HEK293 (cell line): ENCODE measurements around the gene PLEKHH2.

Experiments
- CTCF ChIA-PET: fragments of 350-600 bp; formaldehyde crosslinking; extraction: SDS; loops from one replicate; lab custom pipeline; 2021; ENCODE audit warnings: antibody characterized with exemption; lab: Yijun Ruan, JAX
- POLR2A ChIA-PET: fragments of 300-600 bp; formaldehyde crosslinking; extraction: SDS; loops from one replicate; lab custom pipeline; 2020; ENCODE audit warnings: antibody characterized with exemption, inconsistent platforms; lab: Yijun Ruan, JAX
- H3K27ac ChIP-seq: fragments of 200-500 bp; sonication (Bioruptor generic); 2 replicates; pipeline ENCODE4 v1.5.1; 2014; ENCODE audit warnings: low read depth, low read length, control low read depth, inconsistent platforms; ENCODE audit errors: extremely low read depth
- H3K36me3 ChIP-seq, 2 experiments: fragments of 200-500 bp in 1 of 2; sonication (Bioruptor generic) in 1 of 2; 1 replicate in 1 of 2; 2 replicates in 1 of 2; pipeline ENCODE4 v1.5.1; 2014 to 2017; ENCODE audit warnings: inconsistent platforms in 2 of 2, low read length in 2 of 2; ENCODE audit not compliant: control insufficient read depth in 2 of 2, insufficient read depth in 1 of 2
- H3K4me1 ChIP-seq: fragments of 200-500 bp; sonication (Bioruptor generic); 2 replicates; pipeline ENCODE4 v1.5.1; 2014; ENCODE audit warnings: mild to moderate bottlenecking, low read length, inconsistent platforms; ENCODE audit not compliant: control insufficient read depth, insufficient read depth
- H3K4me3 ChIP-seq: 2 replicates; pipeline ENCODE4 v1.5.1; 2011; ENCODE audit warnings: low read depth, mild to moderate bottlenecking, control low read depth, low read length, moderate library complexity
- H3K9me3 ChIP-seq: fragments of 200-500 bp; sonication (Bioruptor generic); 2 replicates; pipeline ENCODE4 v1.5.1; 2014; ENCODE audit warnings: low read depth, low read length, inconsistent platforms; ENCODE audit not compliant: control insufficient read depth, insufficient read depth
- GLIS1 ChIP-seq: fragments of 450-650 bp; formaldehyde crosslinking; IDR thresholded peaks from 2 replicates; pipeline ENCODE4 v1.5.1; 2016; ENCODE audit warnings: missing biosample characterization, missing genetic modification characterization
- OVOL3 ChIP-seq: fragments of 450-650 bp; formaldehyde crosslinking; IDR thresholded peaks from 2 replicates; pipeline ENCODE4 v1.5.1; 2016; ENCODE audit warnings: missing biosample characterization, missing genetic modification characterization
- ZBTB20 ChIP-seq: fragments of 450-650 bp; formaldehyde crosslinking; IDR thresholded peaks from 2 replicates; pipeline ENCODE4 v1.5.1; 2016; ENCODE audit warnings: missing biosample characterization, missing genetic modification characterization
- ZBTB49 ChIP-seq: fragments of 450-650 bp; formaldehyde crosslinking; IDR thresholded peaks from 2 replicates; pipeline ENCODE4 v1.5.1; 2016; ENCODE audit warnings: missing biosample characterization, missing genetic modification characterization, low read depth
- ZNF132 ChIP-seq: fragments of 450-650 bp; formaldehyde crosslinking; IDR thresholded peaks from 2 replicates; pipeline ENCODE4 v1.5.1; 2017; ENCODE audit warnings: missing biosample characterization, missing genetic modification characterization, borderline replicate concordance
- ZNF148 ChIP-seq: fragments of 450-650 bp; formaldehyde crosslinking; IDR thresholded peaks from 2 replicates; pipeline ENCODE4 v1.5.0; 2017; ENCODE audit warnings: missing biosample characterization, missing genetic modification characterization, borderline replicate concordance
- ZNF157 ChIP-seq: fragments of 450-650 bp; formaldehyde crosslinking; IDR thresholded peaks from 2 replicates; pipeline ENCODE4 v1.5.1; 2016; ENCODE audit warnings: missing biosample characterization, missing genetic modification characterization
- ZNF169 ChIP-seq: fragments of 450-650 bp; formaldehyde crosslinking; IDR thresholded peaks from 2 replicates; pipeline ENCODE4 v1.5.1; 2016; ENCODE audit warnings: missing biosample characterization, missing genetic modification characterization
- ZNF621 ChIP-seq: fragments of 450-650 bp; formaldehyde crosslinking; IDR thresholded peaks from 2 replicates; pipeline ENCODE4 v1.5.1; 2017; ENCODE audit warnings: missing biosample characterization, missing genetic modification characterization
- ZNF704 ChIP-seq: fragments of 450-650 bp; formaldehyde crosslinking; IDR thresholded peaks from 2 replicates; pipeline ENCODE4 v1.5.1; 2016; ENCODE audit warnings: missing biosample characterization, missing genetic modification characterization
- ZNF830 ChIP-seq: fragments of 450-650 bp; IDR thresholded peaks from 2 replicates; pipeline ENCODE4 v1.5.0; 2018; ENCODE audit warnings: missing biosample characterization, missing genetic modification characterization, low read depth, mild to moderate bottlenecking, moderate library complexity
- TF ChIP-seq, protein P1 (sequence below): fragments of 450-650 bp; formaldehyde crosslinking; IDR thresholded peaks from 2 replicates; pipeline ENCODE4 v1.5.1; 2017; ENCODE audit warnings: missing biosample characterization, missing genetic modification characterization
- TF ChIP-seq, protein P2 (sequence below): fragments of 450-650 bp; formaldehyde crosslinking; conservative IDR thresholded peaks from 2 replicates; pipeline ENCODE4 v1.5.1; 2016; ENCODE audit warnings: low read depth, missing biosample characterization, missing genetic modification characterization

The PLEKHH2 gene

DNA sequence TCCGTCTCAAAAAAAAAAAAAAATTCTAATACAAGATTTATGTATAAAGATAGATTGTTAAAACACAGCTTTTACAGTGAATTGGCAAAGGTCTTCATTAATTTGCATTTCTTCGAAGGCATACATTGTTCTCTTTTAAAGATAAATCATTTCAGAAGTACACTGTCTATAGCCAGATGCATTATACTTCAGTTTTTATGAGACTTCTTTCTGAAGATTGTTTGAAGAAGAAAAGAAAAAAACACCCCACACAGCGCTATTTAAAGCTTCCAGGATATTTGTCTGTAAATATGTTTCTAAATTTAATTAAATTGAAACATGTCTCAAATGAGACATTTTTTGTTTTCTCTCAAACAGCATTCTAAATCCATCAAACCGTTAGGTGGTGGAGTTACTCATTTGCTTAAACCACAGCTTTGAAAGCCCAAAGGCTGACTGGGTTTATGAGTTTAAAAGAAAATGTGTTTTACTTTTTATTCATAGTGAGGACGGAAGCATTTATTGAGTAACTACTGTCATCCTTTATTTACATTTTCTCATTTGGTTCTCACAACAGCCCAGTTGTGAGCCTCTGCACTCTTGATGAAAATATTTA is 81.6 kb downstream of the PLEKHH2 start:
- no peak for TF ChIP-seq ZNF621 (tag by site-specific recombination)
- TF ChIP-seq OVOL3 (tag by site-specific recombination): no peak
- no peak for TF ChIP-seq ZNF132 (tag by site-specific recombination)
- TF ChIP-seq ZNF148 (tag by site-specific recombination): no peak
- TF ChIP-seq ZNF169 (tag by site-specific recombination): no peak
- TF ChIP-seq ZBTB20 (tag by site-specific recombination): no peak
- no peak for TF ChIP-seq ZNF830
- no peak for TF ChIP-seq ZNF704 (tag by site-specific recombination)
- TF ChIP-seq ZBTB49 (tag by site-specific recombination): no peak
- TF ChIP-seq GLIS1 (tag by site-specific recombination): no peak
- TF ChIP-seq, protein P1, sequence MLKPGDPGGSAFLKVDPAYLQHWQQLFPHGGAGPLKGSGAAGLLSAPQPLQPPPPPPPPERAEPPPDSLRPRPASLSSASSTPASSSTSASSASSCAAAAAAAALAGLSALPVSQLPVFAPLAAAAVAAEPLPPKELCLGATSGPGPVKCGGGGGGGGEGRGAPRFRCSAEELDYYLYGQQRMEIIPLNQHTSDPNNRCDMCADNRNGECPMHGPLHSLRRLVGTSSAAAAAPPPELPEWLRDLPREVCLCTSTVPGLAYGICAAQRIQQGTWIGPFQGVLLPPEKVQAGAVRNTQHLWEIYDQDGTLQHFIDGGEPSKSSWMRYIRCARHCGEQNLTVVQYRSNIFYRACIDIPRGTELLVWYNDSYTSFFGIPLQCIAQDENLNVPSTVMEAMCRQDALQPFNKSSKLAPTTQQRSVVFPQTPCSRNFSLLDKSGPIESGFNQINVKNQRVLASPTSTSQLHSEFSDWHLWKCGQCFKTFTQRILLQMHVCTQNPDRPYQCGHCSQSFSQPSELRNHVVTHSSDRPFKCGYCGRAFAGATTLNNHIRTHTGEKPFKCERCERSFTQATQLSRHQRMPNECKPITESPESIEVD: no peak
- no peak for TF ChIP-seq ZNF157 (tag by site-specific recombination)
- TF ChIP-seq, protein P2, sequence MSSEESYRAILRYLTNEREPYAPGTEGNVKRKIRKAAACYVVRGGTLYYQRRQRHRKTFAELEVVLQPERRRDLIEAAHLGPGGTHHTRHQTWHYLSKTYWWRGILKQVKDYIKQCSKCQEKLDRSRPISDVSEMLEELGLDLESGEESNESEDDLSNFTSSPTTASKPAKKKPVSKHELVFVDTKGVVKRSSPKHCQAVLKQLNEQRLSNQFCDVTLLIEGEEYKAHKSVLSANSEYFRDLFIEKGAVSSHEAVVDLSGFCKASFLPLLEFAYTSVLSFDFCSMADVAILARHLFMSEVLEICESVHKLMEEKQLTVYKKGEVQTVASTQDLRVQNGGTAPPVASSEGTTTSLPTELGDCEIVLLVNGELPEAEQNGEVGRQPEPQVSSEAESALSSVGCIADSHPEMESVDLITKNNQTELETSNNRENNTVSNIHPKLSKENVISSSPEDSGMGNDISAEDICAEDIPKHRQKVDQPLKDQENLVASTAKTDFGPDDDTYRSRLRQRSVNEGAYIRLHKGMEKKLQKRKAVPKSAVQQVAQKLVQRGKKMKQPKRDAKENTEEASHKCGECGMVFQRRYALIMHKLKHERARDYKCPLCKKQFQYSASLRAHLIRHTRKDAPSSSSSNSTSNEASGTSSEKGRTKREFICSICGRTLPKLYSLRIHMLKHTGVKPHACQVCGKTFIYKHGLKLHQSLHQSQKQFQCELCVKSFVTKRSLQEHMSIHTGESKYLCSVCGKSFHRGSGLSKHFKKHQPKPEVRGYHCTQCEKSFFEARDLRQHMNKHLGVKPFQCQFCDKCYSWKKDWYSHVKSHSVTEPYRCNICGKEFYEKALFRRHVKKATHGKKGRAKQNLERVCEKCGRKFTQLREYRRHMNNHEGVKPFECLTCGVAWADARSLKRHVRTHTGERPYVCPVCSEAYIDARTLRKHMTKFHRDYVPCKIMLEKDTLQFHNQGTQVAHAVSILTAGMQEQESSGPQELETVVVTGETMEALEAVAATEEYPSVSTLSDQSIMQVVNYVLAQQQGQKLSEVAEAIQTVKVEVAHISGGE: no peak
- TF ChIP-seq, all 188 proteins: peak for 0
- ChIA-PET POLR2A (no interaction called here), CTCF (interaction anchor here (0.6 kb wide), 1 partner anchor 48 kb away, joined by 4 read pairs; no protein-coding TSS in a partner anchor)
- no peaks in the 10 kb centered on the region for H3K9me3 ChIP-seq
- no peak overlapping the region for H3K27ac ChIP-seq
- no peaks in the 10 kb centered on the region; the same call in 1 of the 2 replicates for H3K4me1 ChIP-seq
- no peak overlapping the region for H3K4me3 ChIP-seq
- no peaks in the 10 kb centered on the region; a peak in 1 of 3 replicates for H3K36me3 ChIP-seq
